ENCODE measurements around the gene SNX22.

SNX22 gene

DNA sequence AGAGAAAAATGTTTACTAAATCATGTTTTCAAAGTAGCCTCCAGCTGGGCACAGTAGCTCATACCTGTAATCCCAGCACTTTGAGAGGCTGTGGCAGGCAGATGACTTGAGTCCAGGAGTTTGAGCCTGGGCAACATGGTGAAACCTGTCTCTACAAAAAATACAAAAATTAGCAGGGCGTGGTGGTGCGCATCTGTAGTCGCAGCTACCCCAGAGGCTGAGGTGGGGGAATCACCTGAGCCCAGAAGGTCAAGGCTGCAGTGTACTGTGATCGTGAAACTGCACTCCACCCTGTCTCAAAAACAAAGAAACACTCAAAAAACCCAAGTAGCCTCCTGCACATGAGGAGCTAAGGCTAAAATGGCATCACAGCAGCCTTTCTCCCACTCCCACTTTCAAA lies 12.9 kb downstream of the SNX22 start:
- H3K4me3 ChIP-seq, result no peak overlapping the region
- no peak overlapping the region for H3K27ac ChIP-seq
- TF ChIP-seq, protein P1, sequence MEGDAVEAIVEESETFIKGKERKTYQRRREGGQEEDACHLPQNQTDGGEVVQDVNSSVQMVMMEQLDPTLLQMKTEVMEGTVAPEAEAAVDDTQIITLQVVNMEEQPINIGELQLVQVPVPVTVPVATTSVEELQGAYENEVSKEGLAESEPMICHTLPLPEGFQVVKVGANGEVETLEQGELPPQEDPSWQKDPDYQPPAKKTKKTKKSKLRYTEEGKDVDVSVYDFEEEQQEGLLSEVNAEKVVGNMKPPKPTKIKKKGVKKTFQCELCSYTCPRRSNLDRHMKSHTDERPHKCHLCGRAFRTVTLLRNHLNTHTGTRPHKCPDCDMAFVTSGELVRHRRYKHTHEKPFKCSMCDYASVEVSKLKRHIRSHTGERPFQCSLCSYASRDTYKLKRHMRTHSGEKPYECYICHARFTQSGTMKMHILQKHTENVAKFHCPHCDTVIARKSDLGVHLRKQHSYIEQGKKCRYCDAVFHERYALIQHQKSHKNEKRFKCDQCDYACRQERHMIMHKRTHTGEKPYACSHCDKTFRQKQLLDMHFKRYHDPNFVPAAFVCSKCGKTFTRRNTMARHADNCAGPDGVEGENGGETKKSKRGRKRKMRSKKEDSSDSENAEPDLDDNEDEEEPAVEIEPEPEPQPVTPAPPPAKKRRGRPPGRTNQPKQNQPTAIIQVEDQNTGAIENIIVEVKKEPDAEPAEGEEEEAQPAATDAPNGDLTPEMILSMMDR (IDR thresholded peaks at IDR 0.05), result no peak
- DNase-seq (ENCODE audit: low spot score), result no peak

DNA sequence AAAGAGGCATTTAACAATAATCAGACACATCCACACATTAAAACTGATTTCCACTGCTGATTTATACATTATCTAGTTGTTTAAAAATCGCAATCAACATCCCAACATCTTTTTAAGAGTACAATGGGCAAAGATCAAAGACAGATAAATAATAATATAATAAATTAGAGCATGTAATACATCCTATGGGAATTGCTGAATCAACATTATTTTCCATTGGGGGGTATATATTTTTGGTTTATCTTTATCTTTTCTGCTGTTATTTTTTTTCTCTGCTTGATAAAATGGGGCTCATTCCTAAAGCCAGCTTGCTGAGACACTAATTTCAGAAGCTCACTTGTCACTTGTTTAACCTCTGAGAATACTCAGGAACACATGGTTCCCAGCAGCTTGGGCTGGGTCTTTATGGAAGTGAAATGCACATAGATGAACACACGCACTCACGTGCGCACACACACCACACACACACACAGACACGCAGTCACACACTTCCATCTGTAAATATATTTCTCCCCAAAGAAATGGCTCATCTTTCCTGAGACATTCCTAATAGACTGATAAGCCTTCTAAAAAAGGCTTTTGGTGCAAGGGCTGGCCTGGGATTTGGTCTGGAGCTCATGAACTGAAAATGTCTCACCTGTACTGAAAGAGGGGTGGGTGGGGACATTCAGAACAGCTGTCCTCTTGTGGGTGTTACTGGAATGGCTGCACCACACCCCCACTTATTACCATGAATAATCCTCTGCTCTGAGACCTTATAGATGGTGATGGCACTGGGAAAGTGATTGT lies 14.8 kb downstream of the SNX22 start:
- Histone ChIP-seq H3K27ac (no peak overlapping the region), H3K4me3 (no peak overlapping the region)
- no peak for DNase-seq (ENCODE audit: low spot score)
- TF ChIP-seq, protein P1 (IDR thresholded peaks at IDR 0.05), result no peak

DNA sequence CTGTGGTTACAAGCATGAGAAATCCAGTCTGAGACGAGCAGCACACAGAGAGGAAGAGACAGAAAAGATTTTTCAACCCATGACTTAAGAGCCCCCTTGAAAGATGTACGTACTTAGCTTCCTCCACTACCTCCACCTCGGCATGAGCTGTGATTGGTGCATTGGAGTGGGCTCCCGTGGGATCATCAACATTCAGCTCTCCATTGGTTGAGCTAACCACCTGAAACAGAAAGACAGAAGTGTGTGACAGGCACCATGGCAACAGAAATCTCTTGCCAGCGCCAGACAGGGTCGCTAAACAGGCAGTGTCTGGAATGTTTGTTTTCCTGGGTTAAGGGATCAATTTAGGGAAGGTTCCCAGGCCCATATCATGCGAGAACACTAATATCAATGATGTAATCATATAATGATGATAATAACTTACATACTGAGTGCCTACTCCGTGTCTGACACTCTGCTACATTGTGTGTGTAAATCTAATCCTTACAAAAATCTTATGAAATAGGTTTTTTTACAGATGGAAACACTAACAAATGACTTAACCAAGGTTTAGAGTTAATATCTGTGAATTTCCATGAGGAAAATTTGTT lies 28.8 kb downstream of the SNX22 start:
- H3K4me3 ChIP-seq, result no peak overlapping the region
- TF ChIP-seq, protein P1 (IDR thresholded peaks at IDR 0.05), result no peak
- H3K27ac ChIP-seq, result no peak overlapping the region
- no peak for DNase-seq (ENCODE audit: low spot score)

DNA sequence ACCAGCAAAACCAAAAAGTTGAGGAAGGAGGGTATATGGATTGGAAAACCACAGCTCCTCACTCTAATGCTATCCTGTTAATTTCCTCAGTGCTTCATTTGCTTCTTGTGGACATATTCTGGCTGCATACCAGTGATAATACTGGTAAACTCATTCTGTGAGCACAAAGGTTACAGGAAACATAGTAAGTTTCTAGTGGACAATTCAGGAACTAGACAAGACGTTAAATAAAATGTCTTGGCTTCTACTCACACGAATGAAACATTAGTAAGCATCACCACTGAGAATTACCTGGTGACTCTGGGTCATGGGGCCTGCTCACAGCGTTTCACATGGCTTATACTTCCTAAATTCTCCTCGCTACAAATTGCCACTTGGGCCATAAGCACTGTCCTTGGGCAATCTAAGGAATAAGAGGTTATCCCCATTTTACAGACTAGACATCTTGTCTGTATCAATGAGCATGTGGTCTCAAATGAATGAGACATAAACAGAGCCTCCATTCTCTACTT lies 31.4 kb downstream of the SNX22 start:
- Histone ChIP-seq H3K27ac (no peak overlapping the region), H3K4me3 (no peak overlapping the region)
- no peak for DNase-seq (ENCODE audit: low spot score)
- TF ChIP-seq, protein P1 (IDR thresholded peaks at IDR 0.05), result no peak

DNA sequence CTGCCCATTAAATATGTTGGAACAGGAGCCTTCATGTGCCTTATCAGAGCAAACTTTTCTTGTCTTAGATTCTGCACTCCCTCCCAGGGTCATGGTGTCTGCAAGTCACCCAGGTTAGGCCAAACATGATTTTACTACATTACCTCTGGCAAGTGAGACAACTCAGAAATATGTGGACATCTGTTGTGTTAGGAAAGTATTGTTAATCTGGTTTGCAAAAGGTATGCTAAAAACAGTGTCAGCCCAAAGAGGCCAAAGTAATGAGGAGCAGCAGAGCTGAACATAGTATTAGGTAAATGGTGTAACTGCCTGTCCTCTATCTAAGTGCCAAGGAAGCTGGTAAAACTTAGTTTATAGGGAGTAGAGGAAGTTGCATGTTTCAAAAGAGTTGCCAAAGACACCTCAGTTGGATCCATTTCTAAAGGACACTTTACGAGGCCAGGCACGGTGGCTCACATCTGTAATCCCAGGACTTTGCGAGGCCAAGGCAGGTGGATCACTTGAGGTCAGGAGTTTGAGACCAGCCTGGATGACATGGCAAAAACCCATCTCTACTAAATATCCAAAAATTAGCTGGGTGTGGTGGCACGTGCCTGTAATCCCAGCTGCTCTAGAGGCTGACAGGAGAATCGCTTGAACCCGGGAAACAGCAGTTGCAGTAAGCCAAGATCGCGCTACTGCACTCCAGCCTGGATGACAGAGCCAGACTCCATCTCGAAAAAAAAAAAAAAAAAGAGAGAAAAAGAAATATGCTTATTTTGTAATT lies 33.8 kb downstream of the SNX22 start:
- no peak overlapping the region for H3K4me3 ChIP-seq
- TF ChIP-seq, protein P1 (IDR thresholded peaks at IDR 0.05), result no peak
- DNase-seq (ENCODE audit: low spot score), result no peak
- H3K27ac ChIP-seq, result no peak overlapping the region

DNA sequence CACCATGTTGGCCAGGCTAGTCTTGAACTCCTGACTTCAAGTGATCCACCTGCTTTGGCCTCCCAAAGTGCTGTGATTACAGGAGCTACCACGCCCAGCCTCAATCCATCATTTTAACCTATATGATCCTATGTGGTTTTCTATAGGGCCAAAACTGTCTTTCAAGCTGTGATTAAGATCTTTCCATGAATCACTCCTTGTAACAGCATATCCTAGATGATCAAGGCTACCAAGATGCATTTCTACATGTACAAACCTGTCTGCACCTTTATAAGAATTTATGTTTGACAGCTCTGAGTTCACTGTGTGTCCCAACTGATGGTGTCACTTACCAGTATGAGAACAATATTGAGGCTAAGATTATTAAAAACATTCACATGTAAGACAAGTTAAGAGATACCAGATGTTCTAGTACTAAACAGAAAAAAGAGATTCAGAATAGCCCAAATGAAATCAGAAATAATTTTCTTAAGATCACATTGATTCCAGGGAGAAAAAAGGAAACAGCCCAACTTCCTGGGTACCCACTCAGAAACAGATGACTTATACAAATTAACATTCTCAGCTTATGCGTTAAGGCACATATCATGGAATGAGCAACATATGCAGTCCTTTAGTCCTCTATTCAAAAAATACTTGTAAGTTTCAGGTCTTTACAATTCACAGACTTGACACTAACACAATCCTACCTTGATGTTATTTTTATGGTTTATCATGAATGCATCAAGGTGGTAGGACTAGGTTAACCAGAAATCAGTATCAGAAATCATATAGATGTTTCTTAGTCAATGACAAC lies 36.1 kb downstream of the SNX22 start:
- DNase-seq (ENCODE audit: low spot score), result no peak
- H3K27ac ChIP-seq, result no peak overlapping the region
- TF ChIP-seq, protein P1 (IDR thresholded peaks at IDR 0.05), result no peak
- H3K4me3 ChIP-seq, result no peak overlapping the region
